Stimulated activated naive CD8-positive, alpha-beta T cell treated with anti-CD3 and anti-CD28 coated beads, Interleukin-15, Interleukin-2, amounts not matched to agents 100 ng/mL and 50 ng/mL, for 24 hours (primary cell): ENCODE results near the gene TAF3.

Source experiments
- H3K27ac Mint-ChIP-seq: one replicate; pipeline ENCODE4 v1.8.0; 2021; ENCODE audit warnings: mild to moderate bottlenecking, mixed read lengths
- H3K27me3 Mint-ChIP-seq: one replicate; pipeline ENCODE4 v1.8.0; 2021; ENCODE audit warnings: mixed read lengths
- H3K36me3 Mint-ChIP-seq: one replicate; pipeline ENCODE4 v1.8.0; 2021; ENCODE audit warnings: low read depth, mixed read lengths
- H3K4me1 Mint-ChIP-seq: one replicate; pipeline ENCODE4 v1.8.0; 2021; ENCODE audit warnings: low read depth, mixed read lengths
- H3K4me3 Mint-ChIP-seq: one replicate; pipeline ENCODE4 v1.8.0; 2021; ENCODE audit warnings: mild to moderate bottlenecking, mixed read lengths
- H3K9me3 Mint-ChIP-seq: one replicate; pipeline ENCODE4 v1.8.0; 2021; ENCODE audit warnings: mixed read lengths

The TAF3 gene

GRCh38 chr10:7982727-7983126, 164.4 kb downstream of the TAF3 start:
- no peaks in the 10 kb centered on the region for H3K4me1 Mint-ChIP-seq
- no peaks in the 10 kb centered on the region for H3K9me3 Mint-ChIP-seq
- H3K36me3 Mint-ChIP-seq, result peaks cover 47% of the 10 kb centered on the region
- no peaks in the 10 kb centered on the region for H3K27me3 Mint-ChIP-seq
- H3K4me3 Mint-ChIP-seq, result no peak overlapping the region
- no peak overlapping the region for H3K27ac Mint-ChIP-seq

GRCh38 chr10:7984325-7984724, 166.0 kb downstream of the TAF3 start:
- no peaks in the 10 kb centered on the region for H3K9me3 Mint-ChIP-seq
- no peaks in the 10 kb centered on the region for H3K27me3 Mint-ChIP-seq
- H3K4me3 Mint-ChIP-seq, result no peak overlapping the region
- no peaks in the 10 kb centered on the region for H3K4me1 Mint-ChIP-seq
- peaks cover 39% of the 10 kb centered on the region for H3K36me3 Mint-ChIP-seq
- H3K27ac Mint-ChIP-seq, result no peak overlapping the region

DNA sequence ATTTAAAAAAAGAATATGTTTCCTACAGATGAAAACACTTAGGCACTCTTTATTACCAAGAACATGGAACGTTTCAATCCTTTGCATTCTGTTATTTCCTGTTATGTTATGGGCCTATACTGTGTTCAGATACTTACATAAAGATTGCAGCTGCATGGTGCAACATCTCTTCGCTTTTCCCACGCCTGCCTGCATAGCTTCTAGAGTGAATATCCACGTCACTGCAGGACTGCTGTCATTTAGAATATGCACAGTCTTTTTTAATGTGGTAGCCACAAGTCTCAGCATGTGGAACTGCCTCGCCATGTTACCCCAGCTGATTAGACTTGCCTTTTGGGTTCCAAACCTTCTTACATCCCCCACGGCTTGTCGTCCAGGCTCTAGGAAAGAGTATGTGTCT, 166.6 kb downstream of the TAF3 start:
- H3K27me3 Mint-ChIP-seq, result no peaks in the 10 kb centered on the region
- H3K9me3 Mint-ChIP-seq, result no peaks in the 10 kb centered on the region
- H3K36me3 Mint-ChIP-seq, result peaks cover 33% of the 10 kb centered on the region
- H3K4me3 Mint-ChIP-seq, result no peak overlapping the region
- H3K27ac Mint-ChIP-seq, result no peak overlapping the region
- H3K4me1 Mint-ChIP-seq, result no peaks in the 10 kb centered on the region

GRCh38 chr10:7986851-7987250, 168.5 kb downstream of the TAF3 start:
- H3K36me3 Mint-ChIP-seq, result peaks cover 30% of the 10 kb centered on the region
- H3K4me1 Mint-ChIP-seq, result no peaks in the 10 kb centered on the region

GRCh38 chr10:7988989-7989388, 170.7 kb downstream of the TAF3 start:
- Mint-ChIP-seq H3K4me1 (no peaks in the 10 kb centered on the region), H3K27ac (no peak overlapping the region), H3K9me3 (no peaks in the 10 kb centered on the region), H3K4me3 (no peak overlapping the region), H3K36me3 (peaks cover 32% of the 10 kb centered on the region), H3K27me3 (no peaks in the 10 kb centered on the region)

More at GRCh38 chr10:7986851-7987250, 168.5 kb downstream of the TAF3 start:
- no peaks in the 10 kb centered on the region for H3K9me3 Mint-ChIP-seq
- no peak overlapping the region for H3K4me3 Mint-ChIP-seq
- H3K27ac Mint-ChIP-seq, result no peak overlapping the region
- no peaks in the 10 kb centered on the region for H3K27me3 Mint-ChIP-seq

GRCh38 chr10:7998831-7999230, 180.5 kb downstream of the TAF3 start:
- Mint-ChIP-seq H3K4me1 (no peaks in the 10 kb centered on the region), H3K27ac (no peak overlapping the region), H3K27me3 (no peaks in the 10 kb centered on the region), H3K4me3 (no peak overlapping the region), H3K36me3 (peaks cover 35% of the 10 kb centered on the region), H3K9me3 (peaks cover 21% of the 10 kb centered on the region)

DNA sequence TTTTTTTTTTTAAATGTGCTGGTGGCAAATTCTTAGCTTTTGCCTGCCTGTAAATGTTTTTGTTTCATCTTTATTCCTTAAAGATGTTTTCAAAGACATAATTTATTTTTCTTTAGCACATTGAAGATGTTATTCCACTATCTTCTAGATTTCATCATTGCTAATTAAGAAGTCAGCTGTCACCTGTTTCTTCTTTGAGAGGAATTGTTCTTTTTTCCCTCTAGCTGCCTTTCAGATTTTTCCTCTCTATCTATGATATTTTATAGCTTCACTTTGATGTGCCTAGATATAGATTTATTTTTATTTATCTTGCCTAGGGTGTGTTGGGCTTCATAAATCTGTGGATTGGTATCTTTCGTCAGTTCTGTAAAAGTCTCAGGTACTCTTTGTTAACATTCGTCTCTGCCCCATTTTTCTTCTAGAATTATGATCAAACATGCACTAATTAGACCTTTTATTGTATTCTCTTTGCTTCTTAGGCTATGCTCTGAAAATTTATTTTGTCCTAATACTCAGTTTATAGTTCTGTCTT, 186.2 kb downstream of the TAF3 start:
- H3K4me3 Mint-ChIP-seq, result no peak overlapping the region
- peaks cover 56% of the 10 kb centered on the region for H3K36me3 Mint-ChIP-seq
- H3K4me1 Mint-ChIP-seq, result no peaks in the 10 kb centered on the region
- no peaks in the 10 kb centered on the region for H3K27me3 Mint-ChIP-seq
- H3K27ac Mint-ChIP-seq, result no peak overlapping the region
- peaks cover 27% of the 10 kb centered on the region for H3K9me3 Mint-ChIP-seq

- Mint-ChIP-seq H3K4me1 (no peaks in the 10 kb centered on the region), H3K9me3 (peaks cover 19% of the 10 kb centered on the region), H3K27me3 (no peaks in the 10 kb centered on the region), H3K27ac (no peak overlapping the region), H3K36me3 (peaks cover 55% of the 10 kb centered on the region), H3K4me3 (no peak overlapping the region)
These were observed 188.1 kb downstream of the TAF3 start for GRCh38 chr10:8006274-8006999.

DNA sequence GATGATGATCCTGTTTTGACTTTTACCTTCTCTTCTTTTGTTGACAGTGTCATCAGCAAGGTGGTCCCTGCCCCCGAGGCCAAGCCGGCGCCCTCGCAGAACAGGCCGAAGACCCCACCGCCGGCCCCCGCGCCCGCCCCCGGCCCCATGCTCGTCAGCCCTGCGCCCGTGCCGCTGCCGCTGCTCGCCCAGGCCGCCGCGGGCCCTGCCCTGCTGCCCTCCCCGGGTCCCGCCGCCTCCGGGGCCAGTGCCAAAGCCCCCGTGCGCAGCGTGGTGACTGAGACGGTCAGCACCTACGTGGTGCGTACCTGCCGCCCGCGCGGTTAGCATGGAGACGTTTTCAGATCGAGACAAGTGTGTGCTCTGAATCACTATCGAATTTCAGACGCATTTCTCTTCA, 190.7 kb downstream of the TAF3 start:
- Mint-ChIP-seq H3K27me3 (no peaks in the 10 kb centered on the region), H3K4me1 (no peaks in the 10 kb centered on the region), H3K9me3 (peaks cover 5% of the 10 kb centered on the region), H3K27ac (no peak overlapping the region), H3K36me3 (peaks cover 46% of the 10 kb centered on the region), H3K4me3 (no peak overlapping the region)

GRCh38 chr10:8013006-8013405, 194.7 kb downstream of the TAF3 start:
- Mint-ChIP-seq H3K9me3 (no peaks in the 10 kb centered on the region), H3K4me1 (no peaks in the 10 kb centered on the region), H3K27ac (no peak overlapping the region), H3K36me3 (peaks cover 39% of the 10 kb centered on the region), H3K4me3 (no peak overlapping the region), H3K27me3 (no peaks in the 10 kb centered on the region)

DNA sequence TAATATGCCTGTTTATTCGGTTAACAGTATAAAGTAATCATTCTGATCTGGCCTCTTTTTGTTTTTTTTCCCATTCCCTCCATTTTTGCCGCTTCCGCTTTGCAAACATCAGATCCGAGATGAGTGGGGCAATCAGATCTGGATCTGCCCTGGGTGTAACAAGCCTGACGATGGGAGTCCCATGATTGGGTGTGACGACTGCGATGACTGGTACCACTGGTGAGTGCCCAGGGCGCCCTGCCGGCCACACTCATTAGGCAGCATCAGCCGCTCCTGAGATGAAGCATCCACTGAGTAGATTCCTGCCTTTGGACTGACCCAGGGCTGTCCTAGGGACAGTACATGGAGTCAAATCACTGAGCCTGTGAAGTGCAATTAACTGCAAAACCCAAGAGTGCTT, 195.3 kb downstream of the TAF3 start:
- peaks cover 38% of the 10 kb centered on the region for H3K36me3 Mint-ChIP-seq
- no peaks in the 10 kb centered on the region for H3K9me3 Mint-ChIP-seq

GRCh38 chr10:8014649-8015048, 196.3 kb downstream of the TAF3 start:
- Mint-ChIP-seq H3K4me3 (no peak overlapping the region), H3K27me3 (no peaks in the 10 kb centered on the region), H3K27ac (no peak overlapping the region), H3K4me1 (no peaks in the 10 kb centered on the region), H3K36me3 (peaks cover 36% of the 10 kb centered on the region), H3K9me3 (no peaks in the 10 kb centered on the region)

More for the DNA sequence above, 195.3 kb downstream of the TAF3 start:
- Mint-ChIP-seq H3K4me3 (no peak overlapping the region), H3K4me1 (no peaks in the 10 kb centered on the region), H3K27ac (no peak overlapping the region), H3K27me3 (no peaks in the 10 kb centered on the region)

DNA sequence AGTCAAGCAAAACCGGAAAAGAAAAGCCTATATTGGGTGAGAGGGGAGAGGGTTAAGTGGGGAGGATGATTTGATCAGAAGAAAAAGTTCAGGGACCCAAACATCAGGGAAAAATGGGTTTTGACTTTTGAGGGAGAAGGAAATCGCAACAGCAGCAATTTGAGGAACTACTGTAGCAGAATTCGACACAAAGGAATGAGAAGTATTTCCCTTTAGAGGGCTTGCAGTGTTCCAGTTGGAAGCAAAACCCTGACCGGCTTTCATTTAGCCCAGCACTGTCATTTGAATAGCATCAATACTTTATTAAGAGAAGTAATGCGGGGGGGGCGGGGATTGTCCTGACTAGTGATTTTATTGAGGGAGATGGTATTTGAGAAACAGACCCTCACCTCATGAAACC, 199.0 kb downstream of the TAF3 start:
- Mint-ChIP-seq H3K4me3 (no peak overlapping the region), H3K4me1 (no peaks in the 10 kb centered on the region), H3K27ac (no peak overlapping the region), H3K9me3 (no peaks in the 10 kb centered on the region), H3K36me3 (peaks cover 24% of the 10 kb centered on the region), H3K27me3 (no peaks in the 10 kb centered on the region)

DNA sequence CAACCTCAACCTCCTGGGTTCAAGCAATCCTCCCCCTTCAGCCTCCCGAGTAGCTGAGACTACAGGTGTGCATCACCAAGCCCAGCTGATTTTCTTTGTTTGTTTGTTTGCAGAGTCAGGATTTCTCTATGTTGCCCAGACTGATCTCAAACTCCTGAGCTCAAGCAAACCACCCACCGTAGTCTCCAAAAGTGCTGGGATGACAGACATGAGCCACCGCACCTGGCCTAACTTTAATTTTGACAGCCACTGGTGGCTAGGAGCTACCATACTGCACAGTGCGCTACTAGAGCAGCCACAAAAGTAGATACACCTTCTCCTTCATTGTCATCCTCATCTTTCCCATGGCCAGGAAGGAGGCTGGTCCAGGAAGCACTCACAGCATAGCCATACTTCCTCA, 205.0 kb downstream of the TAF3 start:
- H3K36me3 Mint-ChIP-seq, result no peaks in the 10 kb centered on the region
- peaks cover 25% of the 10 kb centered on the region for H3K27me3 Mint-ChIP-seq
- no peaks in the 10 kb centered on the region for H3K4me1 Mint-ChIP-seq
- no peaks in the 10 kb centered on the region for H3K9me3 Mint-ChIP-seq
- no peak overlapping the region for H3K4me3 Mint-ChIP-seq
- no peak overlapping the region for H3K27ac Mint-ChIP-seq

DNA sequence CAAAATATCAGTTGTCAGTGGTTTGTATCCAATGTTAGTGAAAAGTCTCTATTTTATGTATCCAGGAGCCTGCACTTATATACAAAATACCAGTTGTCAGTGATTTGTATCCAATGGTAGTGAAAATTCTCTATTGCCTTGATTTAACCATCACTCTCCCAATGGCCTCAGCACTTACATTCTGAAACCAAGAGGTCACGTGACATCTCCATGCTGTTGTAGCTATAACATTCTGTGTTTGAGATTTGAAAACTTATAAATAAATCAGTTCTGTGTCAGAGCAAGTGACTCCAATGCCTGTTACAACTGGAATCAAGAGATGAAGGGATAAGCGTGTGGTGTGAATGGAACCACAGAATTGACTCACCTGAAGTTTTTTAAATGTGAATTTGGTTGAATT, 205.5 kb downstream of the TAF3 start:
- H3K9me3 Mint-ChIP-seq, result no peaks in the 10 kb centered on the region
- H3K4me1 Mint-ChIP-seq, result no peaks in the 10 kb centered on the region
- H3K27me3 Mint-ChIP-seq, result peaks cover 25% of the 10 kb centered on the region
- no peak overlapping the region for H3K4me3 Mint-ChIP-seq
- no peaks in the 10 kb centered on the region for H3K36me3 Mint-ChIP-seq
- H3K27ac Mint-ChIP-seq, result no peak overlapping the region
